ENCODE results near the gene TRMT11. TPM values are rescaled to one million over a fixed set of nuclear protein-coding genes. Genes with fewer than 3 reads are reported as not detected.

TRMT11 gene
- total and polyA plus RNA-seq, 8 donors = 7.0 to 124 (median 49.9) TPM

GRCh38 chr6:125957391-125957693, 29.0 kb upstream of the TRMT11 start:
- intact Hi-C loops (cut with DNase I; ENCODE audit: low total_unique reads) = no loop called here
- no peak for DNase-seq
- H3K4me3 ChIP-seq = peak overlapping the region; percentile 58 to 94 (median 90)
- H3K36me3 ChIP-seq = peaks cover 0 to 6% (median 0%) of the 10 kb centered on the region in 4 donors
- TF ChIP-seq POLR2AphosphoS5 (IDR thresholded peaks at IDR 0.05) (no peak), CTCF (IDR thresholded peaks at IDR 0.05) (no peak), EP300 (IDR thresholded peaks at IDR 0.05) (no peak), POLR2A (IDR thresholded peaks at IDR 0.05) (no peak)
- H3K27ac ChIP-seq = peak overlapping the region; percentile 92 to 98 (median 95)
- H3K9me3 ChIP-seq = no peaks in the 10 kb centered on the region
- H3K4me1 ChIP-seq = peaks cover 22 to 44% (median 34%) of the 10 kb centered on the region in 4 donors
- 0 to 3% (median 2%) methylated on average over 3 of the region's 3 CpGs for WGBS, 5 donors
- no peaks in the 10 kb centered on the region for H3K27me3 ChIP-seq

DNA sequence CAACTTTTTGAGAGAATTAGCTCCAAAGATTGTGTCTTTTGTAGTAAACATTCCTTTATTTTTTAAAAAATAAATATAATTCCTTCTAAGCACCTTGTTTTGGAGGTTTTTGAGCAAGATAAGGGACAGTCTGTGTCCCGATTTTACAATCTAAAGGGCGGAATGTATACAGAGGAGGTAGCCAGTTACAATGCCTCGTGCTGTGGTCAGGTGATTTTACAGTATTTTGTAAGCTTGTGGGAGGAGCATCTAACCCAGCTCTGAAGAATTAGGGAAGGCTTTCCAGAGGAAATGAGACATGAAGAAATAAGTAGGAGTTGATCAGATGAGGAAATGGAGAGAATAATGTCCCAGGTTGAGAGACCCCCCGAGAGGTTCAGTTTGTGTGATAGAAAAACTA, 28.5 kb upstream of the TRMT11 start:
- DNase-seq = peak in 1 of 2 donors; percentile 82
- Histone ChIP-seq H3K36me3 (peaks cover 0 to 6% (median 0%) of the 10 kb centered on the region in 4 donors), H3K27ac (peak overlapping the region in 4 of 5 donors; percentile 92 to 98 (median 96)), H3K27me3 (no peaks in the 10 kb centered on the region), H3K4me1 (peaks cover 22 to 45% (median 35%) of the 10 kb centered on the region in 4 donors), H3K9me3 (no peaks in the 10 kb centered on the region), H3K4me3 (peak overlapping the region; percentile 58 to 94 (median 90))
- intact Hi-C loops (cut with DNase I; ENCODE audit: low total_unique reads) = no loop called here
- 15 to 30% (median 16%) methylated on average over 4 of the region's 4 CpGs for WGBS, 5 donors
- no peak for TF ChIP-seq CTCF (IDR thresholded peaks at IDR 0.05)
- no peak for TF ChIP-seq EP300 (IDR thresholded peaks at IDR 0.05)
- peak in 2 of 3 donors; percentile 34 to 50 for TF ChIP-seq POLR2AphosphoS5 (IDR thresholded peaks at IDR 0.05)

DNA sequence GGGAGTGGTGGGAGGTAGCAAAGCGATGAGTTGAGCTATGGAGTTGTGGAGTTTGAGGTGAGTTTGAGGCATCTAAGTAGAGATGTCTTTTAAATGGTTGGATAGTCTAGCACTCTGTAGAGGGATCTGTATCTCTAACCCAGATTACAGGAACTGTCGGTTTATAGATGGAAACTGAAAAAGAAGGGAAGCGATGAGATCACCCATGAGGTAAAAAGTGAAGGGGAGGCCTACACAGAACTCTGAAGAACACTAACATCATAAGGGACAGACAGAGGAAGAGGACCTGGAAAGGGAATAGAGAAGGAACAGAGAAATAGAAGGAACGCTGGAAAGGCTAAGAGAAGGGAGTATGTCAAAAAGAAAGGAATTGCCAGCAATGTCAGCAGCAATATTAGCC, 27.3 kb upstream of the TRMT11 start:
- intact Hi-C loops (cut with DNase I; ENCODE audit: low total_unique reads) = no loop called here
- Histone ChIP-seq H3K27ac (peak overlapping the region in 4 of 5 donors; percentile 29 to 98 (median 70)), H3K4me3 (peak overlapping the region in 1 of 4 donors; percentile 92), H3K9me3 (no peaks in the 10 kb centered on the region), H3K4me1 (peaks cover 22 to 50% (median 37%) of the 10 kb centered on the region in 4 donors), H3K36me3 (peaks cover 0 to 6% (median 0%) of the 10 kb centered on the region in 4 donors), H3K27me3 (no peaks in the 10 kb centered on the region)
- TF ChIP-seq POLR2A (IDR thresholded peaks at IDR 0.05) = no peak
- no peak for TF ChIP-seq CTCF (IDR thresholded peaks at IDR 0.05)
- 76 to 93% (median 86%) methylated on average over 4 of the region's 4 CpGs for WGBS, 5 donors
- no peak for DNase-seq

DNA sequence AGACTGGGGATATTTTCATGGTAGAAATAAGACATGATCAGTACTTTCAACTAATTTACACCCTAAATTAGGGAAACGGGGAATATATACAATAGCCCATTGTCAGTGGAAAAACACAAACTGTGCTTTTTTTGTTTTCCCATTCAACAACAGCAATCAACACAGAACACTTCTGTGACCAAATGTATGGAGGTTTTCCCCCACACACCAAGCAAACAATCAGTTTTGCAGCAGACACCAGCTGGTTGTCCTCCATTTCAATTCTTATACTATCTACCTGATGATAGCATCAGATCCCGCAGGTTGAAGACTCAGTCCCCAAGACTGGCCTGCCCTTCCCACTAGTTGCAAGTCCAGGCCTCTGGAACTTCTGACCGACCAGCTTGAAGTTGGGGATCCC, 25.2 kb upstream of the TRMT11 start:
- intact Hi-C loops (cut with DNase I; ENCODE audit: low total_unique reads) = no loop called here
- peaks cover 22 to 45% (median 35%) of the 10 kb centered on the region in 4 donors for H3K4me1 ChIP-seq
- TF ChIP-seq EP300 (IDR thresholded peaks at IDR 0.05) (no peak), POLR2A (IDR thresholded peaks at IDR 0.05) (no peak), CTCF (IDR thresholded peaks at IDR 0.05) (no peak), POLR2AphosphoS5 (IDR thresholded peaks at IDR 0.05) (no peak)
- no peaks in the 10 kb centered on the region for H3K27me3 ChIP-seq
- no peaks in the 10 kb centered on the region for H3K9me3 ChIP-seq
- no peak for DNase-seq
- 81 to 86% (median 81%) methylated on average over 3 of the region's 3 CpGs for WGBS, 5 donors
- H3K4me3 ChIP-seq = no peak overlapping the region
- no peak overlapping the region for H3K27ac ChIP-seq
- H3K36me3 ChIP-seq = peaks cover 0 to 6% (median 0%) of the 10 kb centered on the region in 4 donors
